ENCODE data around the gene PIGZ. TPM values are rescaled to one million over a fixed set of nuclear protein-coding genes. Genes with fewer than 3 reads are reported as not detected.

Gene PIGZ
- total and polyA plus RNA-seq, 2 experiments from 2014 or later = 18.0 to 32.6 TPM

DNA sequence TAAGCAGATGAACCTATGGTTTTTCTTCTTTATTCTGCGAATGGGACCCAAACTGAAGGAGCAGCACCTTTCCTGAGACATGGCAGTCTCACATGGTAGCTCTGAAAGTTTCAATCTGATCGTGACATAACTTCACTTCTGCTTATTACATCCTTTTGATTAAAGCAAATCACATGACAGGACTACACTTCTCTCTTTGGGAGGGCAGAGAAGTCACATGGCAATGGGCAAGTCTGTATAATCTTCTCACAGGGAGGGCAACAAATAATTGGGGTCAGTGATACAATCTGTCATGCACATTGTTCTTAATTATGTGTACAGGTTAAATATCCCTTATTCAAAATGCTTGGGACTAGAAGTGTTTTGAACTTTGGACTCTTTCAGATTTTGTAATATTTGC is 47.9 kb downstream of the PIGZ start:
- no peak overlapping the region for H3K4me2 ChIP-seq
- no peak overlapping the region for H3K27ac ChIP-seq
- TF ChIP-seq EZH2phosphoT487 (IDR thresholded peaks at IDR 0.05; ENCODE audit: low read depth, severe bottlenecking, unreplicated experiment) (no peak), EZH2 (IDR thresholded peaks at IDR 0.05; ENCODE audit: borderline replicate concordance) (no peak)
- TF ChIP-seq, protein P1, sequence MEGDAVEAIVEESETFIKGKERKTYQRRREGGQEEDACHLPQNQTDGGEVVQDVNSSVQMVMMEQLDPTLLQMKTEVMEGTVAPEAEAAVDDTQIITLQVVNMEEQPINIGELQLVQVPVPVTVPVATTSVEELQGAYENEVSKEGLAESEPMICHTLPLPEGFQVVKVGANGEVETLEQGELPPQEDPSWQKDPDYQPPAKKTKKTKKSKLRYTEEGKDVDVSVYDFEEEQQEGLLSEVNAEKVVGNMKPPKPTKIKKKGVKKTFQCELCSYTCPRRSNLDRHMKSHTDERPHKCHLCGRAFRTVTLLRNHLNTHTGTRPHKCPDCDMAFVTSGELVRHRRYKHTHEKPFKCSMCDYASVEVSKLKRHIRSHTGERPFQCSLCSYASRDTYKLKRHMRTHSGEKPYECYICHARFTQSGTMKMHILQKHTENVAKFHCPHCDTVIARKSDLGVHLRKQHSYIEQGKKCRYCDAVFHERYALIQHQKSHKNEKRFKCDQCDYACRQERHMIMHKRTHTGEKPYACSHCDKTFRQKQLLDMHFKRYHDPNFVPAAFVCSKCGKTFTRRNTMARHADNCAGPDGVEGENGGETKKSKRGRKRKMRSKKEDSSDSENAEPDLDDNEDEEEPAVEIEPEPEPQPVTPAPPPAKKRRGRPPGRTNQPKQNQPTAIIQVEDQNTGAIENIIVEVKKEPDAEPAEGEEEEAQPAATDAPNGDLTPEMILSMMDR (IDR thresholded peaks at IDR 0.05; ENCODE audit: poor library complexity) = no peak
- no peak overlapping the region for H2AFZ ChIP-seq
- H3K9me2 ChIP-seq (replicated peaks; ENCODE audit: insufficient read depth) = no peaks in the 10 kb centered on the region
- H3K79me2 ChIP-seq = no peaks in the 10 kb centered on the region
- no peaks in the 10 kb centered on the region for H3K4me1 ChIP-seq (ENCODE audit: insufficient read depth)
- H3K4me3 ChIP-seq = no peak overlapping the region
- WGBS (ENCODE audit: low lambda C conversion rate, missing lambda C conversion rate) = 81% methylated on average over 2 of the region's 2 CpGs
- H3K9me3 ChIP-seq (ENCODE audit: low read depth) = no peaks in the 10 kb centered on the region
- peaks cover 7% of the 10 kb centered on the region for H4K20me1 ChIP-seq (ENCODE audit: insufficient read depth, poor library complexity, severe bottlenecking)
- no peaks in the 10 kb centered on the region for H3K27me3 ChIP-seq
- H3K36me3 ChIP-seq (replicated peaks; ENCODE audit: insufficient read depth, low read depth) = peaks cover 5% of the 10 kb centered on the region
- no peak for DNase-seq (ENCODE audit: low spot score)

DNA sequence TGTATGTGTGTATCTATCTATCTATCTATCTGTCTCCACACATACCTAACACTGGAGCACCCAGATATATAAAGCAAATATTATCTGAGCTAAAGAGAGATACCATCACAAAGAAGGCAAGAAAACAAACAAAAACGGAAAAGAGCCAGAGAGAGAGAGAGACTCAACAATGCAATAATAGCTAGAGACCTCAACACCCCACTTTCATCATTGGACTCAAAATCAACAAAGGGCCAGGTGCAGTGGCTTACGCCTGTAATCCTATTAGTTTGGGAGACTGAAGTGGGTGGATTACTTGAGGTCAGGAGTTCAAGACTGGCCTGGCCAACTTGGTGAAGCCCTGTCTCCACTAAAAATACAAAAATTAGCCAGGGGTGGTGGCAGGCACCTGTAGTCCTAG is 49.7 kb downstream of the PIGZ start:
- H3K79me2 ChIP-seq = no peaks in the 10 kb centered on the region
- no peaks in the 10 kb centered on the region for H3K9me2 ChIP-seq (replicated peaks; ENCODE audit: insufficient read depth)
- H4K20me1 ChIP-seq (ENCODE audit: insufficient read depth, poor library complexity, severe bottlenecking) = peaks cover 7% of the 10 kb centered on the region
- no peak overlapping the region for H2AFZ ChIP-seq
- H3K9me3 ChIP-seq (ENCODE audit: low read depth) = no peaks in the 10 kb centered on the region
- H3K27me3 ChIP-seq = no peaks in the 10 kb centered on the region
- TF ChIP-seq, protein P1 (IDR thresholded peaks at IDR 0.05; ENCODE audit: poor library complexity) = no peak
- TF ChIP-seq EZH2 (IDR thresholded peaks at IDR 0.05; ENCODE audit: borderline replicate concordance) = no peak
- TF ChIP-seq EZH2phosphoT487 (IDR thresholded peaks at IDR 0.05; ENCODE audit: low read depth, severe bottlenecking, unreplicated experiment) = no peak
- DNase-seq (ENCODE audit: low spot score) = no peak
- H3K4me2 ChIP-seq = no peak overlapping the region
- H3K4me3 ChIP-seq = no peak overlapping the region
- H3K27ac ChIP-seq = no peak overlapping the region
- H3K36me3 ChIP-seq (replicated peaks; ENCODE audit: insufficient read depth, low read depth) = peaks cover under 1% of the 10 kb centered on the region
- WGBS (ENCODE audit: low lambda C conversion rate, missing lambda C conversion rate) = 88% methylated on average over 2 of the region's 2 CpGs
- no peaks in the 10 kb centered on the region for H3K4me1 ChIP-seq (ENCODE audit: insufficient read depth)

DNA sequence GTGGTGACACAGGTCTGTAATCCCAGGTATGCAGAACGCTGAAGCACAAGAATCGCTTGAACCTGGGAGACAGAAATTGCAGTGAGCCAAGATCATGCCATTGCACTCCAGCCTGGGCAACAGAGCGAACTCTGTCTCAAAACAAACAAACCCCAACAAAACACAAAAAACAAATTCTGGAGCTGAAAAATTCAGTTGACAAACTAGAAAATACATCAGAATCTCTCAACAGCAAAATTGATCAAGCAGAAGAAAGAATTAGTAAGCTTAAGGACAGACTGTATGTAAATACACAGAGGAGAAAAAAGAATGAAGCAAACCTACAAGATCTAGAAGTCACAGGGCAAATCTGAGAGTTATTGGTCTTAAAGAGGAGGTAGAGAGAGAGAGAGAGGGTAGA is 51.6 kb downstream of the PIGZ start:
- no peak overlapping the region for H3K4me3 ChIP-seq
- H3K9me3 ChIP-seq (ENCODE audit: low read depth) = no peaks in the 10 kb centered on the region
- no peak overlapping the region for H3K27ac ChIP-seq
- no peaks in the 10 kb centered on the region for H3K4me1 ChIP-seq (ENCODE audit: insufficient read depth)
- no peak for DNase-seq (ENCODE audit: low spot score)
- no peaks in the 10 kb centered on the region for H3K36me3 ChIP-seq (replicated peaks; ENCODE audit: insufficient read depth, low read depth)
- peaks cover 7% of the 10 kb centered on the region for H4K20me1 ChIP-seq (ENCODE audit: insufficient read depth, poor library complexity, severe bottlenecking)
- H2AFZ ChIP-seq = no peak overlapping the region
- H3K27me3 ChIP-seq = no peaks in the 10 kb centered on the region
- WGBS (ENCODE audit: low lambda C conversion rate, missing lambda C conversion rate) = 100% methylated on average over 3 of the region's 3 CpGs
- H3K4me2 ChIP-seq = no peak overlapping the region
- TF ChIP-seq, protein P1 (IDR thresholded peaks at IDR 0.05; ENCODE audit: poor library complexity) = no peak
- TF ChIP-seq EZH2phosphoT487 (IDR thresholded peaks at IDR 0.05; ENCODE audit: low read depth, severe bottlenecking, unreplicated experiment) (no peak), EZH2 (IDR thresholded peaks at IDR 0.05; ENCODE audit: borderline replicate concordance) (no peak)
- no peaks in the 10 kb centered on the region for H3K79me2 ChIP-seq
- no peaks in the 10 kb centered on the region for H3K9me2 ChIP-seq (replicated peaks; ENCODE audit: insufficient read depth)

DNA sequence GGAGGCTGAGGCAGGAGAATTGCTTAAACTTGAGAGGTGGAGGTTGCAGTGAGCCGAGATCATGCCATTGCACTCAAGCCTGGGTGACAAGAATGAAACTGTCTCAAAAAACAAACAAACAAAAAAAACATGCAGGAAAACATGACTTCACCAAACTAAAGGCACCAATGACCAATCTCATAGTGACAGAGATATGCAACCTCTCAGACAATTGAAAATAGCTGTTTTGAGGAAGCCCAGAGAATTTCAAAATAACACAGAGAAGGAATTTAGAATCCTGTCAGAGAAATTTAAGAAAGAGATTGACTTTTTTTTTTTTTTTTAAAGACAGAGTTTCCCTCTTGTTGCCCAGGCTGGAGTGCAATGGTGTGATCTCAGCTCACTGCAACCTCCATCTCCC is 52.4 kb downstream of the PIGZ start:
- Histone ChIP-seq H3K9me3 (ENCODE audit: low read depth) (no peaks in the 10 kb centered on the region), H3K36me3 (replicated peaks; ENCODE audit: insufficient read depth, low read depth) (no peaks in the 10 kb centered on the region), H3K27ac (no peak overlapping the region), H3K4me3 (no peak overlapping the region), H3K27me3 (no peaks in the 10 kb centered on the region), H3K4me1 (ENCODE audit: insufficient read depth) (no peaks in the 10 kb centered on the region), H4K20me1 (ENCODE audit: insufficient read depth, poor library complexity, severe bottlenecking) (peaks cover 4% of the 10 kb centered on the region), H2AFZ (no peak overlapping the region), H3K4me2 (no peak overlapping the region), H3K9me2 (replicated peaks; ENCODE audit: insufficient read depth) (no peaks in the 10 kb centered on the region), H3K79me2 (no peaks in the 10 kb centered on the region)
- TF ChIP-seq EZH2phosphoT487 (IDR thresholded peaks at IDR 0.05; ENCODE audit: low read depth, severe bottlenecking, unreplicated experiment) (no peak), EZH2 (IDR thresholded peaks at IDR 0.05; ENCODE audit: borderline replicate concordance) (no peak)
- TF ChIP-seq, protein P1 (IDR thresholded peaks at IDR 0.05; ENCODE audit: poor library complexity) = no peak
- 100% methylated on average over 1 of the region's 1 CpG for WGBS (ENCODE audit: low lambda C conversion rate, missing lambda C conversion rate)
- no peak for DNase-seq (ENCODE audit: low spot score)

Measured in hepatocyte (in vitro differentiated cells).